H9 (cell line): ENCODE data around the gene TMEM33. TPM values are rescaled to one million over a fixed set of nuclear protein-coding genes. Genes with fewer than 3 reads are reported as not detected.

Experiments
- DNase-seq: peaks from one replicate; pipeline ENCODE4 v3.0.0-alpha.2; 2017
- H2AFZ ChIP-seq: one replicate; pipeline ENCODE4 v1.6.1; 2013; ENCODE audit warnings: mild to moderate bottlenecking, low read length, control low read depth, moderate library complexity
- H2AK5ac ChIP-seq: 2 replicates; pipeline ENCODE4 v1.6.1; 2013; ENCODE audit warnings: low read length, control low read depth, mixed read lengths; ENCODE audit not compliant: insufficient read length
- H2BK120ac ChIP-seq: one replicate; pipeline ENCODE4 v1.6.1; 2013; ENCODE audit warnings: low read depth, mild to moderate bottlenecking, low read length, control low read depth, inconsistent platforms; ENCODE audit not compliant: poor library complexity, severe bottlenecking
- H2BK12ac ChIP-seq: 2 replicates; pipeline ENCODE4 v1.6.1; 2013; ENCODE audit warnings: low read length, control low read depth, mixed read lengths, low read depth; ENCODE audit not compliant: insufficient read length
- H2BK15ac ChIP-seq: 2 replicates; pipeline ENCODE4 v1.6.1; 2013; ENCODE audit warnings: low read depth, low read length, control low read depth
- H2BK20ac ChIP-seq: one replicate; pipeline ENCODE4 v1.6.1; 2013; ENCODE audit warnings: low read depth, mild to moderate bottlenecking, low read length, control low read depth, inconsistent platforms; ENCODE audit not compliant: poor library complexity, severe bottlenecking
- H2BK5ac ChIP-seq: 2 replicates; pipeline ENCODE4 v1.6.1; 2013; ENCODE audit warnings: low read length, control low read depth, mixed read lengths; ENCODE audit not compliant: insufficient read length
- H3K14ac ChIP-seq: 2 replicates; pipeline ENCODE4 v1.6.1; 2013; ENCODE audit warnings: low read length, control low read depth; ENCODE audit not compliant: insufficient read depth
- H3K18ac ChIP-seq: 2 replicates; pipeline ENCODE4 v1.6.1; 2013; ENCODE audit warnings: low read depth, mild to moderate bottlenecking, mixed read lengths, low read length, control low read depth; ENCODE audit not compliant: insufficient read length
- H3K23ac ChIP-seq: 2 replicates; pipeline ENCODE4 v1.6.1; 2013; ENCODE audit warnings: low read length, control low read depth, mixed read lengths, low read depth; ENCODE audit not compliant: insufficient read length
- H3K23me2 ChIP-seq: 2 replicates; pipeline ENCODE4 v1.6.1; 2013; ENCODE audit warnings: low read depth, mild to moderate bottlenecking, mixed read lengths, low read length, control low read depth; ENCODE audit not compliant: insufficient read length, poor library complexity, severe bottlenecking
- H3K27ac ChIP-seq: 2 replicates; pipeline ENCODE4 v1.5.1; 2013; ENCODE audit warnings: low read length, control low read depth, mixed read lengths, low read depth; ENCODE audit not compliant: insufficient read length
- H3K27me3 ChIP-seq: 2 replicates; pipeline ENCODE4 v1.6.1; 2013; ENCODE audit warnings: low read length, control low read depth, inconsistent platforms; ENCODE audit not compliant: insufficient read depth
- H3K4ac ChIP-seq: 2 replicates; pipeline ENCODE4 v1.6.1; 2013; ENCODE audit warnings: low read depth, mild to moderate bottlenecking, control low read depth, inconsistent platforms, low read length, moderate library complexity
- H3K4me1 ChIP-seq: 2 replicates; pipeline ENCODE4 v1.6.1; 2013; ENCODE audit warnings: low read length, control low read depth, inconsistent platforms; ENCODE audit not compliant: insufficient read depth
- H3K4me2 ChIP-seq: 2 replicates; pipeline ENCODE4 v1.6.1; 2013; ENCODE audit warnings: low read length, control low read depth, mixed read lengths; ENCODE audit not compliant: insufficient read length, insufficient read depth
- H3K56ac ChIP-seq: 2 replicates; pipeline ENCODE4 v1.6.1; 2013; ENCODE audit warnings: low read depth, mild to moderate bottlenecking, mixed read lengths, low read length, control low read depth; ENCODE audit not compliant: insufficient read length
- H3K79me1 ChIP-seq: 2 replicates; pipeline ENCODE4 v1.6.1; 2013; ENCODE audit warnings: low read depth, mild to moderate bottlenecking, moderate library complexity, low read length, control low read depth, inconsistent platforms; ENCODE audit not compliant: insufficient read depth, poor library complexity, severe bottlenecking
- H3K79me2 ChIP-seq: 2 replicates; pipeline ENCODE4 v1.6.1; 2013; ENCODE audit warnings: low read length, control low read depth, inconsistent platforms; ENCODE audit not compliant: insufficient read depth
- H3K9ac ChIP-seq: 2 replicates; pipeline ENCODE4 v1.6.1; 2013; ENCODE audit warnings: low read length, control low read depth, mixed read lengths; ENCODE audit not compliant: insufficient read length; ENCODE audit errors: extremely low read depth
- H3K9me3 ChIP-seq: one replicate; pipeline ENCODE4 v1.6.1; 2013; ENCODE audit warnings: low read depth, low read length, inconsistent platforms; ENCODE audit not compliant: control insufficient read depth
- H3T11ph ChIP-seq: one replicate; pipeline ENCODE4 v1.6.1; 2013; ENCODE audit warnings: mild to moderate bottlenecking, low read length, control low read depth, inconsistent platforms
- H4K20me1 ChIP-seq: one replicate; pipeline ENCODE4 v1.6.1; 2013; ENCODE audit not compliant: control insufficient read depth, insufficient read length, insufficient read depth
- H4K5ac ChIP-seq: 2 replicates; pipeline ENCODE4 v1.6.1; 2013; ENCODE audit warnings: low read depth, mild to moderate bottlenecking, mixed read lengths, low read length, control low read depth; ENCODE audit not compliant: insufficient read length
- H4K8ac ChIP-seq: replicated peaks from 2 replicates; pipeline ENCODE4 v1.6.1; 2013; ENCODE audit warnings: low read length, control low read depth, mixed read lengths, low read depth; ENCODE audit not compliant: insufficient read length
- H4K91ac ChIP-seq: 2 replicates; pipeline ENCODE4 v1.6.1; 2013; ENCODE audit warnings: low read depth, mild to moderate bottlenecking, moderate library complexity, mixed read lengths, low read length, control low read depth; ENCODE audit not compliant: insufficient read length
- H3K27ac Mint-ChIP-seq, 3 experiments: 2 replicates in 2 of 3; 3 replicates in 1 of 3; pipeline ENCODE4 v1.8.0; 2020 to 2021; ENCODE audit warnings: mixed read lengths in 3 of 3, mild to moderate bottlenecking in 1 of 3, moderate library complexity in 1 of 3
- H3K27me3 Mint-ChIP-seq: 2 replicates; pipeline ENCODE4 v1.8.0; 2021; ENCODE audit warnings: low read depth, mild to moderate bottlenecking, moderate library complexity, mixed read lengths
- H3K36me3 Mint-ChIP-seq, 3 experiments: 2 replicates in 2 of 3; 3 replicates in 1 of 3; pipeline ENCODE4 v1.8.0; 2020 to 2021; ENCODE audit warnings: low read depth in 3 of 3, mixed read lengths in 3 of 3; ENCODE audit not compliant: insufficient read depth in 1 of 3
- H3K4me1 Mint-ChIP-seq, 2 experiments: 2 replicates each; pipeline ENCODE4 v1.8.0; 2020; ENCODE audit warnings: mixed read lengths in 2 of 2
- H3K4me3 Mint-ChIP-seq, 2 experiments: 2 replicates in 1 of 2; 3 replicates in 1 of 2; pipeline ENCODE4 v1.8.0; 2020 to 2021; ENCODE audit warnings: mild to moderate bottlenecking in 2 of 2, mixed read lengths in 2 of 2, moderate library complexity in 1 of 2
- H3K9me3 Mint-ChIP-seq, 2 experiments: 2 replicates in 1 of 2; 3 replicates in 1 of 2; pipeline ENCODE4 v1.8.0; 2020; ENCODE audit warnings: mild to moderate bottlenecking in 2 of 2, mixed read lengths in 2 of 2, moderate library complexity in 1 of 2
- CTCF ChIP-seq: fragments of 200-600 bp; sonication (generic); conservative IDR thresholded peaks from 3 replicates; pipeline ENCODE4 v1.8.0; 2021; ENCODE audit warnings: antibody characterized with exemption, mild to moderate bottlenecking
- WGBS: extraction: QIAGEN DNeasy Blood & Tissue Kit; methylation state at CpG from one replicate; pipeline ENCODE4 v1.1.7; 2013; ENCODE audit warnings: missing lambda C conversion rate, low lambda C conversion rate, mixed read lengths; ENCODE audit not compliant: insufficient read length; ENCODE audit errors: extremely low coverage; 5-methylcytosine and 5-hydroxymethylcytosine counted together
- total RNA-seq: library from RNA; stranded (reverse); gene quantifications from 2 replicates; pipeline ENCODE4 v1.2.1, GENCODE V29; 2021

The TMEM33 gene
- total RNA-seq, 1 experiment from 2014 or later: 74.2 TPM

- no peaks in the 10 kb centered on the region for H3K79me1 ChIP-seq
- H2BK20ac ChIP-seq: no peak overlapping the region
- no peak overlapping the region for H3T11ph ChIP-seq
- H3K27ac ChIP-seq: no peak overlapping the region
- WGBS: no CpG with 5 or more reads among the region's 1 CpG
- Mint-ChIP-seq H3K9me3 (no peaks in the 10 kb centered on the region), H3K27me3 (peaks cover 69% of the 10 kb centered on the region), H3K4me1 (no peaks in the 10 kb centered on the region), H3K36me3 (no peaks in the 10 kb centered on the region), H3K4me3 (no peak overlapping the region), H3K27ac (no peak overlapping the region)
- H2BK15ac ChIP-seq: no peak overlapping the region
- no peak overlapping the region for H3K23ac ChIP-seq
- no peak overlapping the region for H3K9ac ChIP-seq
- no peak overlapping the region for H4K5ac ChIP-seq
- H2AK5ac ChIP-seq: no peak overlapping the region
- TF ChIP-seq CTCF: no peak
- H3K56ac ChIP-seq: no peak overlapping the region
- H2BK120ac ChIP-seq: no peak overlapping the region
- H3K9me3 ChIP-seq: no peaks in the 10 kb centered on the region
- DNase-seq: no peak
- H3K27me3 ChIP-seq: peaks cover 11% of the 10 kb centered on the region; the same call in 1 of the 2 replicates
- H2AFZ ChIP-seq: no peak overlapping the region
- H3K18ac ChIP-seq: no peak overlapping the region
- H2BK5ac ChIP-seq: no peak overlapping the region
- no peak overlapping the region for H2BK12ac ChIP-seq
- no peak overlapping the region for H3K14ac ChIP-seq
- H4K20me1 ChIP-seq: no peaks in the 10 kb centered on the region
- H4K91ac ChIP-seq: no peak overlapping the region
- no peaks in the 10 kb centered on the region; the same call in 1 of the 2 replicates for H3K79me2 ChIP-seq
- no peaks in the 10 kb centered on the region for H3K23me2 ChIP-seq
- H3K4me1 ChIP-seq: no peaks in the 10 kb centered on the region
- H3K4ac ChIP-seq: no peak overlapping the region
- H4K8ac ChIP-seq: no peak overlapping the region
- H3K4me2 ChIP-seq: no peak overlapping the region
Measured at GRCh38 chr4:41889317-41889716, 45.9 kb upstream of the TMEM33 start.
